Activated CD4-positive, alpha-beta T cell treated with anti-CD3 and anti-CD28 coated beads for 36 hours (primary cell): ENCODE measurements around the gene XCL1. TPM values are rescaled to one million over a fixed set of nuclear protein-coding genes. Genes with fewer than 3 reads are reported as not detected.
A peak's percentile ranks its signal among the peaks of the same experiment; 100 is the strongest.
"Not testable (repeated sequence)": the region's sequence is repeated elsewhere in the genome, so short reads cannot be mapped to it uniquely, and the experiment has no call there.

Source experiments
- ATAC-seq: fragments of 200-7000 bp; cut with Tn5 transposase; one replicate; pipeline ENCODE4 v1.10.0; 2021; ENCODE audit warnings: mild to moderate bottlenecking, moderate library complexity
- CTCF ChIA-PET: fragments of 350-600 bp; sonication (Branson Sonifier 250); formaldehyde crosslinking; loops from one replicate; lab custom pipeline; 2021; ENCODE audit warnings: antibody characterized with exemption; lab: Charles Lee
- POLR2A ChIA-PET: fragments of 350-600 bp; sonication (Branson Sonifier 250); formaldehyde crosslinking; loops from one replicate; lab custom pipeline; 2021; ENCODE audit warnings: antibody characterized with exemption, inconsistent platforms; lab: Charles Lee
- DNase-seq: peaks from one replicate; pipeline ENCODE4 v3.0.0-alpha.2; 2020
- H3K27ac Mint-ChIP-seq: one replicate; pipeline ENCODE4 v1.8.0; 2021; ENCODE audit warnings: mixed read lengths
- H3K27me3 Mint-ChIP-seq: one replicate; pipeline ENCODE4 v1.8.0; 2021; ENCODE audit warnings: mixed read lengths
- H3K36me3 Mint-ChIP-seq: one replicate; pipeline ENCODE4 v1.8.0; 2021; ENCODE audit warnings: low read depth, mixed read lengths
- H3K4me1 Mint-ChIP-seq: one replicate; pipeline ENCODE4 v1.8.0; 2021; ENCODE audit warnings: mixed read lengths
- H3K4me3 Mint-ChIP-seq: one replicate; pipeline ENCODE4 v1.8.0; 2021; ENCODE audit warnings: mild to moderate bottlenecking, moderate library complexity, mixed read lengths
- H3K9me3 Mint-ChIP-seq: one replicate; pipeline ENCODE4 v1.8.0; 2021; ENCODE audit warnings: low read depth, mixed read lengths
- intact Hi-C, 2 experiments: fragments of 100-400 bp; cut with DNase I in 1 of 2; cut with micrococcal nuclease in 1 of 2; formaldehyde crosslinking; loops; one replicate each; pipeline versions ENCODE4 v1.14.2 to v1.15.1; 2022 to 2024; cut with DNase I, micrococcal nuclease
- total RNA-seq, 2 experiments: library from RNA; stranded (reverse); gene quantifications; one replicate each; pipeline ENCODE4 v1.2.3, GENCODE V29; 2021

The XCL1 gene
- total RNA-seq, 2 experiments from 2014 or later = 0.39 to 0.67 TPM

GRCh38 chr1:168570652-168571051, 5.8 kb upstream of the XCL1 start:
- CTCF ChIA-PET = interaction anchor here (1.2 to 2.0 kb wide), 2 partner anchors 131 to 228 kb away, joined by 3 to 12 read pairs; no protein-coding TSS in a partner anchor
- DNase-seq = no peak

GRCh38 chr1:168572633-168573032, 3.8 kb upstream of the XCL1 start:
- peaks cover 6% of the 10 kb centered on the region for H3K27me3 Mint-ChIP-seq
- H3K4me1 Mint-ChIP-seq = peaks cover 14% of the 10 kb centered on the region
- no peak overlapping the region for H3K27ac Mint-ChIP-seq
- ChIA-PET POLR2A (no interaction called here), CTCF (interaction anchor here (0.6 kb wide), 1 partner anchor 52 kb away, joined by 4 read pairs; no protein-coding TSS in a partner anchor)
- intact Hi-C loops = loop anchor here (1.0 kb wide), 1 partner anchor 133 kb away; no protein-coding TSS in a partner anchor
- DNase-seq (no peak), ATAC-seq (no peak)
- H3K36me3 Mint-ChIP-seq = no peaks in the 10 kb centered on the region
- H3K9me3 Mint-ChIP-seq = no peaks in the 10 kb centered on the region
- H3K4me3 Mint-ChIP-seq = no peak overlapping the region

More at GRCh38 chr1:168570652-168571051, 5.8 kb upstream of the XCL1 start:
- POLR2A ChIA-PET = no interaction called here
- intact Hi-C loops = no loop called here
- H3K27ac Mint-ChIP-seq = no peak overlapping the region
- no peak overlapping the region for H3K4me3 Mint-ChIP-seq
- no peak for ATAC-seq
- H3K27me3 Mint-ChIP-seq = peaks cover 6% of the 10 kb centered on the region
- no peaks in the 10 kb centered on the region for H3K36me3 Mint-ChIP-seq
- H3K9me3 Mint-ChIP-seq = no peaks in the 10 kb centered on the region
- peaks cover 12% of the 10 kb centered on the region for H3K4me1 Mint-ChIP-seq

DNA sequence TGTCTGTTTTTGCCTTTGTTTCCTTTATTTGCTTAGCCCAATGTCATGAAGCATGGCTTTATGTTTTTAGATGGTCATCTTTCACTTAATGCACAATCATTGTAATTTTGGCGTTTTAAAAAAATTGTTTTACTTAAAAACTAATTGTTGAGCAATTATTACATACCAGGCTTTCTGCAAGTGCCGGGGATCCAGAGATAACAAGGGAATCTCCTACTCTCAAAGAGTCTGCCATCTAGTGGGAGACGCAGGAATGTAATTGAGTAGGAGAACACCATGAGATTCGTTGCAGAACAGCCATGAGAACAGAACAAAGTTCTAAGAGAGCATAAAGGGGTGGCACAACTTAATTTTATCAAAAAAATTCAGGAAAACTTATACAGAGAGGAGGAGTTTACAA, 2.2 kb upstream of the XCL1 start:
- DNase-seq, H3K4me3 Mint-ChIP-seq, H3K9me3 Mint-ChIP-seq, ATAC-seq, H3K27ac Mint-ChIP-seq, H3K36me3 Mint-ChIP-seq, H3K27me3 Mint-ChIP-seq, POLR2A ChIA-PET, CTCF ChIA-PET: not testable (repeated sequence)
- intact Hi-C loops = loop anchor here (1.0 to 2.0 kb wide), 2 partner anchors 231 to 232 kb away; no protein-coding TSS in a partner anchor
- H3K4me1 Mint-ChIP-seq = peaks cover 14% of the 10 kb centered on the region

- H3K4me3 Mint-ChIP-seq, H3K27me3 Mint-ChIP-seq, DNase-seq, H3K4me1 Mint-ChIP-seq, POLR2A ChIA-PET, H3K27ac Mint-ChIP-seq, intact Hi-C loops, ATAC-seq, H3K36me3 Mint-ChIP-seq, H3K9me3 Mint-ChIP-seq: not testable (repeated sequence)
- CTCF ChIA-PET = interaction anchor here (1.0 to 2.8 kb wide), 5 partner anchors 12 to 236 kb away, joined by 3 to 20 read pairs (median 4); no protein-coding TSS in a partner anchor
Measured at GRCh38 chr1:168578531-168579185, 2.3 kb downstream of the XCL1 start.

GRCh38 chr1:168580290-168580689, 3.9 kb downstream of the XCL1 start:
- H3K27me3 Mint-ChIP-seq, H3K4me3 Mint-ChIP-seq, POLR2A ChIA-PET, H3K9me3 Mint-ChIP-seq, H3K4me1 Mint-ChIP-seq, intact Hi-C loops, H3K36me3 Mint-ChIP-seq, H3K27ac Mint-ChIP-seq: not testable (repeated sequence)
- CTCF ChIA-PET = interaction anchor here (0.6 kb wide), 1 partner anchor 62 kb away, joined by 3 read pairs; no protein-coding TSS in a partner anchor
- peak; percentile 32 for DNase-seq
- peak; percentile 82 for ATAC-seq

DNA sequence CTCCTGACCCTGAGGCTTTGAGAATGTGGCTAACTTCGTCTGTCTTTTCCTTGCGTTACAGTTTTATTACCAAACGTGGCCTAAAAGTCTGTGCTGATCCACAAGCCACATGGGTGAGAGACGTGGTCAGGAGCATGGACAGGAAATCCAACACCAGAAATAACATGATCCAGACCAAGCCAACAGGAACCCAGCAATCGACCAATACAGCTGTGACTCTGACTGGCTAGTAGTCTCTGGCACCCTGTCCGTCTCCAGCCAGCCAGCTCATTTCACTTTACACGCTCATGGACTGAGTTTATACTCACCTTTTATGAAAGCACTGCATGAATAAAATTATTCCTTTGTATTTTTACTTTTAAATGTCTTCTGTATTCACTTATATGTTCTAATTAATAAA, 4.6 kb downstream of the XCL1 start:
- DNase-seq, H3K4me1 Mint-ChIP-seq, POLR2A ChIA-PET, H3K4me3 Mint-ChIP-seq, CTCF ChIA-PET, H3K27ac Mint-ChIP-seq, H3K9me3 Mint-ChIP-seq, ATAC-seq, H3K27me3 Mint-ChIP-seq, intact Hi-C loops, H3K36me3 Mint-ChIP-seq: not testable (repeated sequence)

DNA sequence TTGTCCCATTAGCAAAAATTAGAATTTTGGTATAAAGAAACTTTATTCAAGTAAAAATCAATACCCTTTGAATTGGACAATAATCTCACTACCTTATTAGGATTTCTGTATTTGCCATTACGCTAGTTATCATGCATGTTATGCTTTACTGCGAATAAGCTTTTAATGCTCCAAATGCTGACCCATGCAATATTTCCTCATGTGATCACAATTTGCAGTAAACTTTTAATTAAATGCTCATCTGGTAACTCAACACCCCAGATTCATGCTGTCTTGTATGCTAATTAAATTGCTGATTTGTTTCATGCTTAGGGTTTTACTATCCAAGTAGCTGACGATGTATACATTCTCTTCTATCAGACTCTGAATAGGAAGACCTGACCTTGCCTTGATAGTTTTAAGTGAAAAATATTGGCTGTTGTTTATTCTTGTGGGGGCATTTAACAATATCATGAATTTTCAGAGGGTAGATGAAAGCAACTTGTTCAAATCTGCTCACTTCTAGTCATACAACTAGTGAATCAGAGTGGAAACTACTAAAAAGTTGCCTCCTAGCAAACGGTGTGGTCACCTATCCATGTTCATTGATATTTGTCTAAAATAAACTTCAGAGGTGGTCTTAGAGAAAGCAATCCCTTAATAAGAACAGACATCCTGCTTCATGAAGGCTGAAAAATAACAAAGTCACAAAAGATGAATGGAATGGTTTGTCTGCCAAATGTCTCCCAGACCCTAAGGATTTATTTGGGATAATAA, 5.6 kb downstream of the XCL1 start:
- Mint-ChIP-seq H3K4me1 (no peaks in the 10 kb centered on the region), H3K4me3 (no peak overlapping the region), H3K27me3 (no peaks in the 10 kb centered on the region), H3K27ac (no peak overlapping the region), H3K36me3 (no peaks in the 10 kb centered on the region), H3K9me3 (no peaks in the 10 kb centered on the region)
- intact Hi-C loops = no loop called here
- DNase-seq (no peak), ATAC-seq (no peak)
- POLR2A ChIA-PET = no interaction called here
- CTCF ChIA-PET = interaction anchor here (1.0 kb wide), 1 partner anchor 136 kb away, joined by 3 read pairs; no protein-coding TSS in a partner anchor

- POLR2A ChIA-PET = no interaction called here
- CTCF ChIA-PET = interaction anchor here (0.7 to 1.0 kb wide), 2 partner anchors 137 to 240 kb away, joined by 3 read pairs; no protein-coding TSS in a partner anchor
- intact Hi-C loops = no loop called here
- no peaks in the 10 kb centered on the region for H3K27me3 Mint-ChIP-seq
- no peak for ATAC-seq
- no peak overlapping the region for H3K27ac Mint-ChIP-seq
- no peak overlapping the region for H3K4me3 Mint-ChIP-seq
- no peak for DNase-seq
- no peaks in the 10 kb centered on the region for H3K4me1 Mint-ChIP-seq
- no peaks in the 10 kb centered on the region for H3K36me3 Mint-ChIP-seq
- peaks cover 2% of the 10 kb centered on the region for H3K9me3 Mint-ChIP-seq
Measured at GRCh38 chr1:168582688-168583336, 6.4 kb downstream of the XCL1 start.

GRCh38 chr1:168583571-168583970, 7.2 kb downstream of the XCL1 start:
- H3K27me3 Mint-ChIP-seq = no peaks in the 10 kb centered on the region
- DNase-seq = no peak
- H3K4me3 Mint-ChIP-seq = no peak overlapping the region
- no peak overlapping the region for H3K27ac Mint-ChIP-seq
- CTCF ChIA-PET = no interaction called here
- POLR2A ChIA-PET = no interaction called here
- H3K36me3 Mint-ChIP-seq = no peaks in the 10 kb centered on the region
- no peak for ATAC-seq
- H3K9me3 Mint-ChIP-seq = peaks cover 2% of the 10 kb centered on the region
- no peaks in the 10 kb centered on the region for H3K4me1 Mint-ChIP-seq
- intact Hi-C loops = no loop called here

DNA sequence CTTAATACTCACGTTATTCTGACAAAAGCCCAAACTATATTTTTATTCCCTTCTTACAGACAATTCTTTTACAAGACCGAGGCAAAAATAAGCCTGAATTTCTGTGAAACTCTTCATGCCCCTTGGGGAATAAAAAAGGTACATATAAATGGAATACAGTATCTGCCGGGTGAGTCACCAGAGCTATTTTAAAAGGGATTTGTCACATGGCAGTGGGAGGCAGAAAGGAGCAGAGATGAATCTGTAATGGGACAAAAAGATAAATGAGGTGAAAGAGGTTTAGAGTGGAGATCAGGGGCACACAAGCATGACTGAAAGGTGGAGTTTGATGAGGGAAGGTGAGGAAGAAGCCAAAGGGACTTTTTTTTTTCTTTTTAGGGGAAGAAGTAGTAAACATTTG, 8.8 kb downstream of the XCL1 start:
- intact Hi-C loops = no loop called here
- H3K27ac Mint-ChIP-seq = no peak overlapping the region
- H3K27me3 Mint-ChIP-seq = no peaks in the 10 kb centered on the region
- H3K9me3 Mint-ChIP-seq = peaks cover 2% of the 10 kb centered on the region
- DNase-seq (no peak), ATAC-seq (no peak)
- H3K4me3 Mint-ChIP-seq = no peak overlapping the region
- ChIA-PET CTCF (interaction anchor here (0.6 to 0.8 kb wide), 2 partner anchors 18 to 25 kb away, joined by 3 to 4 read pairs; no protein-coding TSS in a partner anchor), POLR2A (no interaction called here)
- no peaks in the 10 kb centered on the region for H3K4me1 Mint-ChIP-seq
- no peaks in the 10 kb centered on the region for H3K36me3 Mint-ChIP-seq

DNA sequence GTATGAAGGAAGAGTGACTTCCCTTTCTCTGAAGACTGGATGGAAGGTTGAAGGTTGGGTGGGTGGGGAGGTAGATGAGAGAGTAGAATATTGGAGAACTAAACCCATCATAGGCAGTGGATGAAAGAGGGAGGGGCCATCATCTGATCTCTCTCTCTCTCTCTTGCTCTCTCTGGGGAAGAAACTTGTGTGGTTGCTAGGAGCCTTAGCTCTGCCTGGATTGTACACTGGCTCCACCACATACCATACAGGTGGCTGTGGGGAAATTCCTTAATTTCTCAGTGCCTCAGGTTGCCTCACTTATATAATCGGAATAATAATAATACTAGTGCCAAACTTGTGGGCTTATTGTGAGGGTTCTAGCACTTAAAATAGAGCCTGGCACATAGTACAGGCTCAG, 9.5 kb downstream of the XCL1 start:
- no peak overlapping the region for H3K27ac Mint-ChIP-seq
- H3K4me1 Mint-ChIP-seq = no peaks in the 10 kb centered on the region
- DNase-seq (no peak), ATAC-seq (no peak)
- ChIA-PET CTCF (interaction anchor here (1.2 kb wide), 1 partner anchor 17 kb away, joined by 3 read pairs; no protein-coding TSS in a partner anchor), POLR2A (no interaction called here)
- H3K9me3 Mint-ChIP-seq = peaks cover 2% of the 10 kb centered on the region
- no peak overlapping the region for H3K4me3 Mint-ChIP-seq
- no peaks in the 10 kb centered on the region for H3K36me3 Mint-ChIP-seq
- intact Hi-C loops = no loop called here
- H3K27me3 Mint-ChIP-seq = no peaks in the 10 kb centered on the region
